Activated B cell treated with CpG ODN at 0.5 μM for 24 hours (primary cell): ENCODE measurements around the gene LMNA. TPM values are rescaled to one million over a fixed set of nuclear protein-coding genes. Genes with fewer than 3 reads are reported as not detected.
"Not testable (repeated sequence)": the region's sequence is repeated elsewhere in the genome, so short reads cannot be mapped to it uniquely, and the experiment has no call there.

Experiments used
- ATAC-seq: fragments of 200-7000 bp; cut with Tn5 transposase; one replicate; pipeline ENCODE4 v1.10.0; 2021; ENCODE audit warnings: low read depth, mild to moderate bottlenecking, moderate library complexity
- CTCF ChIA-PET: fragments of 350-600 bp; sonication (Branson Sonifier 250); formaldehyde crosslinking; loops from one replicate; lab custom pipeline; 2021; ENCODE audit warnings: antibody characterized with exemption; lab: Charles Lee
- POLR2A ChIA-PET: fragments of 350-600 bp; sonication (Branson Sonifier 250); formaldehyde crosslinking; loops from one replicate; lab custom pipeline; 2021; ENCODE audit warnings: antibody characterized with exemption; lab: Charles Lee
- DNase-seq: peaks from one replicate; pipeline ENCODE4 v3.0.0; 2022
- H3K27ac Mint-ChIP-seq: one replicate; pipeline ENCODE4 v1.8.0; 2020; ENCODE audit warnings: mixed read lengths
- H3K27me3 Mint-ChIP-seq: one replicate; pipeline ENCODE4 v1.8.0; 2021; ENCODE audit warnings: mixed read lengths
- H3K36me3 Mint-ChIP-seq: one replicate; pipeline ENCODE4 v1.8.0; 2021; ENCODE audit warnings: low read depth, mixed read lengths
- H3K4me1 Mint-ChIP-seq: one replicate; pipeline ENCODE4 v1.8.0; 2021; ENCODE audit warnings: mixed read lengths
- H3K4me3 Mint-ChIP-seq: one replicate; pipeline ENCODE4 v1.8.0; 2020; ENCODE audit warnings: mild to moderate bottlenecking, mixed read lengths
- H3K9me3 Mint-ChIP-seq: one replicate; pipeline ENCODE4 v1.8.0; 2020; ENCODE audit warnings: mixed read lengths
- CTCF ChIP-seq: fragments of 200-600 bp; IDR thresholded peaks from one replicate; pipeline ENCODE4 v1.8.0; 2022; ENCODE audit warnings: antibody characterized with exemption, mild to moderate bottlenecking
- intact Hi-C: fragments of 100-400 bp; cut with micrococcal nuclease; formaldehyde crosslinking; loops from one replicate; pipeline ENCODE4 v1.15.1; 2024
- total RNA-seq: library from RNA; stranded (reverse); gene quantifications from 2 replicates; pipeline ENCODE4 v1.2.3, GENCODE V29; 2022

The LMNA gene
- total RNA-seq, 1 donor from 2014 or later: 47.5 TPM

GRCh38 chr1:156112276-156113137 is 2.0 kb upstream of the LMNA start:
- CTCF ChIA-PET: interaction anchor here (1.5 to 3.8 kb wide), 2 partner anchors 16 to 17 kb away, joined by 11 to 16 read pairs; no protein-coding TSS in a partner anchor
- ATAC-seq (no peak), DNase-seq (no peak)
- Mint-ChIP-seq H3K36me3 (peaks cover 4% of the 10 kb centered on the region), H3K4me1 (peaks cover 49% of the 10 kb centered on the region), H3K9me3 (no peaks in the 10 kb centered on the region), H3K4me3 (no peak overlapping the region), H3K27ac (no peak overlapping the region), H3K27me3 (peaks cover 11% of the 10 kb centered on the region)
- POLR2A ChIA-PET: interaction anchor here (1.3 to 7.5 kb wide), 2 partner anchors 13 to 15 kb away, joined by 4 to 78 read pairs; no protein-coding TSS in a partner anchor
- intact Hi-C loops: no loop called here
- no peak for TF ChIP-seq CTCF

GRCh38 chr1:156113282-156113950 is 1.1 kb upstream of the LMNA start:
- no peak for DNase-seq
- intact Hi-C loops: no loop called here
- H3K27me3 Mint-ChIP-seq: peaks cover 11% of the 10 kb centered on the region
- H3K4me3 Mint-ChIP-seq: no peak overlapping the region
- H3K27ac Mint-ChIP-seq: peak overlapping the region; percentile 77
- ATAC-seq: no peak
- TF ChIP-seq CTCF: no peak
- H3K9me3 Mint-ChIP-seq: no peaks in the 10 kb centered on the region
- peaks cover 4% of the 10 kb centered on the region for H3K36me3 Mint-ChIP-seq
- ChIA-PET POLR2A (interaction anchor here (2.2 to 7.5 kb wide), 3 partner anchors 7 to 14 kb away, joined by 13 to 78 read pairs (median 30); no protein-coding TSS in a partner anchor), CTCF (interaction anchor here (0.9 to 3.8 kb wide), 3 partner anchors 16 to 29 kb away, joined by 3 to 16 read pairs (median 11); no protein-coding TSS in a partner anchor)
- H3K4me1 Mint-ChIP-seq: peaks cover 41% of the 10 kb centered on the region

- TF ChIP-seq CTCF: no peak
- ChIA-PET CTCF (interaction anchor here (0.6 to 3.8 kb wide), 5 partner anchors 14 to 110 kb away, joined by 3 to 16 read pairs (median 4); no protein-coding TSS in a partner anchor), POLR2A (interaction anchor here (0.6 to 7.5 kb wide), 5 partner anchors 9 to 750 kb away, joined by 3 to 78 read pairs (median 13); partner anchors contain the start of gene SMG5)
- Mint-ChIP-seq H3K36me3 (peaks cover 4% of the 10 kb centered on the region), H3K27me3 (peaks cover 13% of the 10 kb centered on the region), H3K4me3 (peak overlapping the region; percentile 86), H3K27ac (no peak overlapping the region), H3K4me1 (peaks cover 36% of the 10 kb centered on the region), H3K9me3 (no peaks in the 10 kb centered on the region)
- no peak for DNase-seq
- intact Hi-C loops: loop anchor here (1.0 kb wide), 3 partner anchors 9 to 18 kb away; no protein-coding TSS in a partner anchor
- ATAC-seq: peak; percentile 7
These were observed 505 bp downstream of the LMNA start for GRCh38 chr1:156114919-156115513.

- Mint-ChIP-seq H3K4me1 (peaks cover 38% of the 10 kb centered on the region), H3K9me3 (no peaks in the 10 kb centered on the region), H3K4me3 (peak overlapping the region; percentile 86), H3K27ac (no peak overlapping the region), H3K36me3 (peaks cover 4% of the 10 kb centered on the region), H3K27me3 (peaks cover 13% of the 10 kb centered on the region)
- no peak for DNase-seq
- intact Hi-C loops: no loop called here
- no peak for ATAC-seq
- POLR2A ChIA-PET: interaction anchor here (0.6 to 7.5 kb wide), 5 partner anchors 10 to 751 kb away, joined by 3 to 78 read pairs (median 13); partner anchors contain the start of gene SMG5
- CTCF ChIA-PET: interaction anchor here (0.6 to 3.8 kb wide), 6 partner anchors 14 to 109 kb away, joined by 3 to 16 read pairs (median 4); no protein-coding TSS in a partner anchor
- no peak for TF ChIP-seq CTCF
These were observed 1.2 kb downstream of the LMNA start for GRCh38 chr1:156115514-156116374.

GRCh38 chr1:156116731-156117130 is 2.2 kb downstream of the LMNA start:
- Mint-ChIP-seq H3K4me3 (peak overlapping the region; percentile 86), H3K27me3 (peaks cover 13% of the 10 kb centered on the region), H3K4me1 (peaks cover 36% of the 10 kb centered on the region)
- CTCF ChIA-PET: interaction anchor here (0.9 to 2.9 kb wide), 2 partner anchors 20 to 26 kb away, joined by 3 to 15 read pairs; no protein-coding TSS in a partner anchor
- DNase-seq, H3K9me3 Mint-ChIP-seq, H3K36me3 Mint-ChIP-seq, ATAC-seq, intact Hi-C loops, H3K27ac Mint-ChIP-seq: not testable (repeated sequence)
- POLR2A ChIA-PET: interaction anchor here (0.7 to 7.5 kb wide), 3 partner anchors 10 to 17 kb away, joined by 3 to 78 read pairs (median 30); no protein-coding TSS in a partner anchor
